ENCODE measurements around the gene UBE2L3. TPM values are rescaled to one million over a fixed set of nuclear protein-coding genes. Genes with fewer than 3 reads are reported as not detected.
A peak's percentile ranks its signal among the peaks of the same experiment; 100 is the strongest.

Gene UBE2L3
- total RNA-seq, 2 donors from 2014 or later: 74.6 to 79.4 TPM

GRCh38 chr22:21582801-21583740 lies 15.6 kb downstream of the UBE2L3 start:
- no peaks in the 10 kb centered on the region for H3K9me3 Mint-ChIP-seq
- H3K36me3 Mint-ChIP-seq (ENCODE audit: low read depth): peaks cover 19% of the 10 kb centered on the region
- Histone ChIP-seq H3K36me3 (ENCODE audit: control insufficient read depth, insufficient read depth, low read length) (peaks cover 24% of the 10 kb centered on the region), H3K9ac (ENCODE audit: extremely low read depth, low read length, poor library complexity, severe bottlenecking) (no peak overlapping the region), H3K4me1 (ENCODE audit: control insufficient read depth, insufficient read depth, low read length) (no peaks in the 10 kb centered on the region), H3K27me3 (ENCODE audit: control insufficient read depth, insufficient read depth, low read length, poor library complexity, severe bottlenecking) (no peaks in the 10 kb centered on the region), H3K27ac (ENCODE audit: low read depth, low read length) (no peak overlapping the region), H3K9me3 (ENCODE audit: control insufficient read depth, low read length) (no peaks in the 10 kb centered on the region), H3K4me3 (ENCODE audit: low read length) (no peak overlapping the region)
- no peak for DNase-seq
- no peak overlapping the region for H3K4me3 Mint-ChIP-seq
- H3K27ac Mint-ChIP-seq: no peak overlapping the region
- no peak for TF ChIP-seq CTCF (conservative IDR thresholded peaks at IDR 0.05)
- H3K4me1 Mint-ChIP-seq: peaks cover 1% of the 10 kb centered on the region
- WGBS, 2 experiments (ENCODE audit: insufficient coverage in 1 of 2, insufficient read length in 1 of 2): 95 to 99% methylated on average over 9 to 10 of the region's 10 CpGs
- H3K27me3 Mint-ChIP-seq (ENCODE audit: insufficient read depth): no peaks in the 10 kb centered on the region

GRCh38 chr22:21585389-21585788 lies 17.9 kb downstream of the UBE2L3 start:
- no peak for TF ChIP-seq CTCF (conservative IDR thresholded peaks at IDR 0.05)
- Mint-ChIP-seq H3K4me3 (no peak overlapping the region), H3K36me3 (ENCODE audit: low read depth) (peaks cover 21% of the 10 kb centered on the region), H3K27ac (peak overlapping the region; percentile 12), H3K4me1 (peaks cover 6% of the 10 kb centered on the region), H3K27me3 (ENCODE audit: insufficient read depth) (no peaks in the 10 kb centered on the region), H3K9me3 (no peaks in the 10 kb centered on the region)
- 94 to 100% methylated on average over 1 to 2 of the region's 2 CpGs for WGBS, 2 experiments (ENCODE audit: insufficient coverage in 1 of 2, insufficient read length in 1 of 2)
- Histone ChIP-seq H3K27me3 (ENCODE audit: control insufficient read depth, insufficient read depth, low read length, poor library complexity, severe bottlenecking) (no peaks in the 10 kb centered on the region), H3K9ac (ENCODE audit: extremely low read depth, low read length, poor library complexity, severe bottlenecking) (no peak overlapping the region), H3K36me3 (ENCODE audit: control insufficient read depth, insufficient read depth, low read length) (peaks cover 27% of the 10 kb centered on the region), H3K9me3 (ENCODE audit: control insufficient read depth, low read length) (no peaks in the 10 kb centered on the region), H3K27ac (ENCODE audit: low read depth, low read length) (no peak overlapping the region), H3K4me1 (ENCODE audit: control insufficient read depth, insufficient read depth, low read length) (no peaks in the 10 kb centered on the region), H3K4me3 (ENCODE audit: low read length) (no peak overlapping the region)
- no peak for DNase-seq

- Histone ChIP-seq H3K27ac (ENCODE audit: low read depth, low read length) (no peak overlapping the region), H3K27me3 (ENCODE audit: control insufficient read depth, insufficient read depth, low read length, poor library complexity, severe bottlenecking) (no peaks in the 10 kb centered on the region), H3K4me3 (ENCODE audit: low read length) (no peak overlapping the region), H3K9ac (ENCODE audit: extremely low read depth, low read length, poor library complexity, severe bottlenecking) (no peak overlapping the region), H3K36me3 (ENCODE audit: control insufficient read depth, insufficient read depth, low read length) (peaks cover 45% of the 10 kb centered on the region), H3K9me3 (ENCODE audit: control insufficient read depth, low read length) (no peaks in the 10 kb centered on the region), H3K4me1 (ENCODE audit: control insufficient read depth, insufficient read depth, low read length) (no peaks in the 10 kb centered on the region)
- DNase-seq: no peak
- WGBS, 2 experiments (ENCODE audit: insufficient coverage in 1 of 2, insufficient read length in 1 of 2): 93 to 97% methylated on average over 2 to 4 of the region's 4 CpGs
- Mint-ChIP-seq H3K36me3 (ENCODE audit: low read depth) (peaks cover 33% of the 10 kb centered on the region), H3K27ac (peak overlapping the region; percentile 33), H3K4me3 (no peak overlapping the region), H3K4me1 (peaks cover 12% of the 10 kb centered on the region), H3K27me3 (ENCODE audit: insufficient read depth) (no peaks in the 10 kb centered on the region), H3K9me3 (no peaks in the 10 kb centered on the region)
- no peak for TF ChIP-seq CTCF (conservative IDR thresholded peaks at IDR 0.05)
These were observed 20.5 kb downstream of the UBE2L3 start for GRCh38 chr22:21587803-21588611.

Data from endodermal cell (in vitro differentiated cells).